Lung (tissue), 12 donors: ENCODE measurements around the gene LRRC8E. TPM values are rescaled to one million over a fixed set of nuclear protein-coding genes. Genes with fewer than 3 reads are reported as not detected.
A peak's percentile ranks its signal among the peaks of the same experiment; 100 is the strongest.

Experiments
- ATAC-seq: fragments of 200-7000 bp; cut with Tn5 transposase; one replicate; pipeline ENCODE4 v1.9.1; 2020; ENCODE audit warnings: moderate number of reproducible peaks; ENCODE audit not compliant: insufficient read depth, low FRiP score
- DNase-seq, 3 donors: peaks; one replicate each; pipeline ENCODE4 v3.0.0-alpha.2; 2013 to 2017
- H3K27ac ChIP-seq, 2 donors: one replicate each; pipeline ENCODE4 v1.5.1; 2013; ENCODE audit warnings: mild to moderate bottlenecking in 2 of 2, moderate library complexity in 2 of 2, control low read depth in 1 of 2, inconsistent platforms in 1 of 2, low read depth in 1 of 2, low read length in 1 of 2
- H3K27me3 ChIP-seq, 3 donors: one replicate each; pipeline ENCODE4 v1.5.1; 2013; ENCODE audit warnings: low read length in 2 of 3; ENCODE audit not compliant: control insufficient read depth in 3 of 3, insufficient read depth in 3 of 3
- H3K36me3 ChIP-seq, 4 donors: one replicate each; pipeline ENCODE4 v1.5.1; 2013; ENCODE audit warnings: low read length in 4 of 4, mild to moderate bottlenecking in 1 of 4, moderate library complexity in 1 of 4; ENCODE audit not compliant: control insufficient read depth in 4 of 4, insufficient read depth in 4 of 4
- H3K4me1 ChIP-seq, 5 donors: one replicate each; pipeline ENCODE4 v1.5.1; 2013; ENCODE audit warnings: low read length in 5 of 5, mild to moderate bottlenecking in 2 of 5, moderate library complexity in 1 of 5; ENCODE audit not compliant: control insufficient read depth in 5 of 5, insufficient read depth in 5 of 5
- H3K4me3 ChIP-seq: one replicate; pipeline ENCODE4 v1.5.1; 2013; ENCODE audit warnings: mild to moderate bottlenecking, control low read depth, moderate library complexity
- H3K9ac ChIP-seq, 2 donors: one replicate each; pipeline ENCODE4 v1.5.1; 2013; ENCODE audit warnings: low read length in 2 of 2, control low read depth in 1 of 2; ENCODE audit not compliant: insufficient read depth in 1 of 2
- H3K9me3 ChIP-seq, 4 donors: one replicate each; pipeline ENCODE4 v1.5.1; 2013; ENCODE audit warnings: low read length in 3 of 4, mild to moderate bottlenecking in 1 of 4, moderate library complexity in 1 of 4; ENCODE audit not compliant: control insufficient read depth in 4 of 4, insufficient read depth in 3 of 4
- WGBS, 2 donors: extraction: QIAGEN DNeasy Blood & Tissue Kit; methylation state at CpG; one replicate each; pipeline ENCODE4 v1.1.7; 2013; 5-methylcytosine and 5-hydroxymethylcytosine counted together
- polyA plus RNA-seq, 2 donors: library from polyadenylated mRNA; stranded (reverse); fragments of 200-250 nt; gene quantifications; one replicate each; pipeline ENCODE4 v1.2.1, GENCODE V29; 2013
- total RNA-seq, 2 donors: library from RNA; depleted of rRNA in 1 of 2; stranded (reverse); fragments of >200 nt in 1 of 2; gene quantifications; one replicate each; pipeline ENCODE4 v1.2.1, GENCODE V29; 2014 to 2021
- TF ChIP-seq, protein P1 (sequence below): IDR thresholded peaks from 2 replicates; pipeline ENCODE4 v1.5.1; 2012; ENCODE audit warnings: mild to moderate bottlenecking; ENCODE audit errors: control extremely low read depth, extremely low read depth
- donor health status: control.
- donor health status: control.
- donor health status: Bipolar disorder and iron deficiency.
- donor health status: healthy.
- donor health status: DM: yes; HTN: yes; CAD: no.

LRRC8E gene
- total and polyA plus RNA-seq, 4 donors, result 3.7 to 8.6 (median 5.3) TPM

- TF ChIP-seq, protein P1, sequence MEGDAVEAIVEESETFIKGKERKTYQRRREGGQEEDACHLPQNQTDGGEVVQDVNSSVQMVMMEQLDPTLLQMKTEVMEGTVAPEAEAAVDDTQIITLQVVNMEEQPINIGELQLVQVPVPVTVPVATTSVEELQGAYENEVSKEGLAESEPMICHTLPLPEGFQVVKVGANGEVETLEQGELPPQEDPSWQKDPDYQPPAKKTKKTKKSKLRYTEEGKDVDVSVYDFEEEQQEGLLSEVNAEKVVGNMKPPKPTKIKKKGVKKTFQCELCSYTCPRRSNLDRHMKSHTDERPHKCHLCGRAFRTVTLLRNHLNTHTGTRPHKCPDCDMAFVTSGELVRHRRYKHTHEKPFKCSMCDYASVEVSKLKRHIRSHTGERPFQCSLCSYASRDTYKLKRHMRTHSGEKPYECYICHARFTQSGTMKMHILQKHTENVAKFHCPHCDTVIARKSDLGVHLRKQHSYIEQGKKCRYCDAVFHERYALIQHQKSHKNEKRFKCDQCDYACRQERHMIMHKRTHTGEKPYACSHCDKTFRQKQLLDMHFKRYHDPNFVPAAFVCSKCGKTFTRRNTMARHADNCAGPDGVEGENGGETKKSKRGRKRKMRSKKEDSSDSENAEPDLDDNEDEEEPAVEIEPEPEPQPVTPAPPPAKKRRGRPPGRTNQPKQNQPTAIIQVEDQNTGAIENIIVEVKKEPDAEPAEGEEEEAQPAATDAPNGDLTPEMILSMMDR, result no peak
- Histone ChIP-seq H3K9me3 (no peaks in the 10 kb centered on the region), H3K27me3 (no peaks in the 10 kb centered on the region), H3K27ac (peak overlapping the region; percentile 86 to 98), H3K9ac (peak overlapping the region; percentile 90 to 100), H3K4me3 (peak overlapping the region; percentile 81), H3K4me1 (peaks cover 0 to 10% (median 0%) of the 10 kb centered on the region in 5 donors), H3K36me3 (peaks cover 5 to 12% (median 8%) of the 10 kb centered on the region in 4 donors)
- ATAC-seq, result no peak
- DNase-seq, result peak in 1 of 3 donors; percentile 46
- WGBS, 2 donors, result 4 to 5% methylated on average over 33 of the region's 33 CpGs
These were observed 54.7 kb downstream of the LRRC8E start for GRCh38 chr19:7942981-7943443.

DNA sequence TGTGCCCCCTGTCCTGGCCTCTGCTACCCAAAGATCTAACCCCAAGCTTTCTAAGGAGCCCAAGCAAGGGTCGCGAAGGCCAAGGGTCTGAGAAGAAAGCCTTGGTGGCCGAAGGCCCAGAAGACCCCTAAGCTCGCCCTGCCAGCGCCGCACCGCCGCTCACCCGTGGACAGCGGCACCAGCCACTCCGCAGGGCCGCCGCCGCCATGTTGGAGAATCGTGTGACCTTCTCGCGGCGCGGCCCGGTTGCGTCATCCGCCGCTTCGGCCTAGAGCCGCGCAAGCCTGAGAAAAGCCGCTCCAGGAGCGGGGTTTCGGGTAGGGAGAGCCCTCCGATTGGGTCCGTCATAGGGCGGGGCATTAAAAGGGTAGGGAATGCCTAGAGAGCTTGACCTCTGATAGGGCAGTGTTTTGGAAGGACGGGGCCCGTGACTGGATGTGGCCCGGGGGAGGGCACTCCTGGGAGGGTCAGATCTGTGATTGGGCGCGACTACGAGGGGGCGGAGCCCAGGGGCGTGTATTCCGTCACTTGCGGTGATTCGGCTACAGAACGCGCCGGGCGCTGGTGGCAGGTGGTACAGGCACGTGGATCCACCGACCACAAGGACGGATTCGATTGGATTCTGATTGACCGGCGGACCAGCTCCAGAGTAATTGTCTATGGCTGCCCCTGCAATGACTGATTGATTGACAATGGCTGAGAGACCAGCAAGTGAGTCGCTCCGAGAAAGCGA lies 55.3 kb downstream of the LRRC8E start, which contains the start of gene TIMM44:
TSS of gene TIMM44 (minus strand) at position 223 of the 733 bp plus-strand sequence. CDS start at position 208, 15 bp downstream.
- WGBS, 2 donors, result 0% methylated on average over 56 of the region's 56 CpGs
- peak; percentile 99 to 100 (median 100) for DNase-seq

GRCh38 chr19:7944177-7944761 lies 56.0 kb downstream of the LRRC8E start:
- Histone ChIP-seq H3K9ac (peak overlapping the region in 1 of 2 donors; percentile 68), H3K4me1 (peaks cover 0 to 10% (median 0%) of the 10 kb centered on the region in 5 donors), H3K4me3 (peak overlapping the region; percentile 49), H3K27ac (peak overlapping the region; percentile 79 to 93), H3K27me3 (no peaks in the 10 kb centered on the region), H3K36me3 (peaks cover 5 to 12% (median 7%) of the 10 kb centered on the region in 4 donors), H3K9me3 (no peaks in the 10 kb centered on the region)
- TF ChIP-seq, protein P1, result peak; percentile 81
- ATAC-seq (peak; percentile 59), DNase-seq (peak; percentile 90 to 95 (median 93))
- 26 to 27% methylated on average over 18 of the region's 18 CpGs for WGBS, 2 donors

More for the DNA sequence above, 55.3 kb downstream of the LRRC8E start, which contains the start of gene TIMM44:
- TF ChIP-seq, protein P1, result no peak
- Histone ChIP-seq H3K9me3 (no peaks in the 10 kb centered on the region), H3K4me1 (peaks cover 0 to 10% (median 0%) of the 10 kb centered on the region in 5 donors), H3K27me3 (no peaks in the 10 kb centered on the region), H3K27ac (peak within 1 kb of the TSS; percentile 86 to 98), H3K36me3 (peaks cover 5 to 12% (median 8%) of the 10 kb centered on the region in 4 donors), H3K9ac (peak within 1 kb of the TSS; percentile 90 to 100), H3K4me3 (peak within 1 kb of the TSS; percentile 81)
- peak; percentile 99 for ATAC-seq
